GM19324 (cell line): ENCODE results near the gene HARS1.
"Not testable (repeated sequence)": the region's sequence is repeated elsewhere in the genome, so short reads cannot be mapped to it uniquely, and the experiment has no call there.

Experiments used
- ATAC-seq: cut with Tn5 transposase; IDR thresholded peaks from one replicate; pipeline ENCODE4 v1.9.1; 2021; ENCODE audit warnings: mild to moderate bottlenecking, moderate library complexity; ENCODE audit not compliant: unreplicated experiment, low FRiP score

HARS1 gene

GRCh38 chr5:140690941-140691924, at the start of gene HARS1, which contains the start of gene HARS2:
HARS1 (minus strand) TSS chr5:140691370; CDS start chr5:140691304, 66 bp downstream.
HARS2 (plus strand) TSS chr5:140691455; CDS start chr5:140691649, 194 bp downstream.
- ATAC-seq, result peak; percentile 98

GRCh38 chr5:140737486-140737885, 46.3 kb upstream of the HARS1 start:
- ATAC-seq, result no peak

GRCh38 chr5:140734354-140734753, 43.2 kb upstream of the HARS1 start:
- ATAC-seq, result no peak

- no peak for ATAC-seq
Observed at GRCh38 chr5:140733098-140733497, 41.9 kb upstream of the HARS1 start.

- peak; percentile 90 for ATAC-seq
Observed at GRCh38 chr5:140725799-140726471, 34.8 kb upstream of the HARS1 start.

- ATAC-seq, result not testable (repeated sequence)
Observed at GRCh38 chr5:140721395-140721794, 30.2 kb upstream of the HARS1 start.

- not testable (repeated sequence) for ATAC-seq
Observed at GRCh38 chr5:140720738-140721137, 29.6 kb upstream of the HARS1 start.

- ATAC-seq, result no peak
Observed at GRCh38 chr5:140718266-140718592, 27.1 kb upstream of the HARS1 start.

- ATAC-seq, result not testable (repeated sequence)
Observed at GRCh38 chr5:140716238-140716637, 25.1 kb upstream of the HARS1 start.

- no peak for ATAC-seq
Observed at GRCh38 chr5:140713562-140714094, 22.5 kb upstream of the HARS1 start.

GRCh38 chr5:140711794-140712193, 20.6 kb upstream of the HARS1 start:
- ATAC-seq, result no peak

- peak; percentile 91 for ATAC-seq
Observed at GRCh38 chr5:140710899-140711552, 19.9 kb upstream of the HARS1 start.

GRCh38 chr5:140708787-140709186, 17.6 kb upstream of the HARS1 start:
- ATAC-seq, result not testable (repeated sequence)

- no peak for ATAC-seq
Observed at GRCh38 chr5:140707812-140708211, 16.6 kb upstream of the HARS1 start.

- peak; percentile 91 for ATAC-seq
Observed at GRCh38 chr5:140700177-140701144, 9.3 kb upstream of the HARS1 start, which contains the start of gene ZMAT2. ZMAT2 (plus strand) TSS chr5:140700447; CDS start chr5:140700461, 14 bp downstream.

- no peak for ATAC-seq
Observed at GRCh38 chr5:140696891-140697492, 5.8 kb upstream of the HARS1 start.

- no peak for ATAC-seq
Observed at GRCh38 chr5:140694276-140694675, 3.1 kb upstream of the HARS1 start.

GRCh38 chr5:140690376-140690932, 716 bp downstream of the HARS1 start:
- no peak for ATAC-seq

- no peak for ATAC-seq
Observed at GRCh38 chr5:140678993-140679392, 12.2 kb downstream of the HARS1 start.
